HG03135 (cell line): ENCODE measurements around the gene CKAP4.

Experiments used
- ATAC-seq: cut with Tn5 transposase; IDR thresholded peaks from one replicate; pipeline ENCODE4 v1.9.1; 2021; ENCODE audit warnings: mild to moderate bottlenecking, moderate library complexity; ENCODE audit not compliant: unreplicated experiment

CKAP4 gene

DNA sequence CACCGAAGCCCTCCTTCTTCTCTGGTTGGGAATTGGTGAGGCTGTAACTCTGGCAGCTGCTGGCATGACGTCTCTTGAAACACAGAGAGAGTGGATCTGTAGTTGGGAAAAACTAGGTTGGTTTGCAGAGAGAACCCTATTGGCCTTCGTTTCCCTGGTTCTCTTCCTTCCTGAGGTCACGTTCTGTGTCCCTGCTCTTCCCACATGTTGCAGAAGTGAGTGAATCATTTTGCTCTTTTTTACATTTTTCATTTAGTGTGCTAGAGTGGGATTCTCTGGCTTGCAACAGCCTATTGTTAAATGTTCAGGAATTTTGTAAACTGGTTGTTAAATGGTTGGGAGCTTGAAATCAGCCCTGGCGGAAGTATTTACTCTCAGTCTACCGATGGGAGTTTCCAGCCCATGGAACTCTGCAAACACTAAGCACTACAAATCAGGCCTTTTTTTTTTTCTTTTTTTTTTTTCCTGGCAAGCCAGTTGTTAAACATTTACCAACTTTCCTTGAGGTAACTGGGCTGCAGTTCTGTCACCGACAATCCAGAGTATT lies 26.8 kb upstream of the CKAP4 start:
- ATAC-seq = no peak

DNA sequence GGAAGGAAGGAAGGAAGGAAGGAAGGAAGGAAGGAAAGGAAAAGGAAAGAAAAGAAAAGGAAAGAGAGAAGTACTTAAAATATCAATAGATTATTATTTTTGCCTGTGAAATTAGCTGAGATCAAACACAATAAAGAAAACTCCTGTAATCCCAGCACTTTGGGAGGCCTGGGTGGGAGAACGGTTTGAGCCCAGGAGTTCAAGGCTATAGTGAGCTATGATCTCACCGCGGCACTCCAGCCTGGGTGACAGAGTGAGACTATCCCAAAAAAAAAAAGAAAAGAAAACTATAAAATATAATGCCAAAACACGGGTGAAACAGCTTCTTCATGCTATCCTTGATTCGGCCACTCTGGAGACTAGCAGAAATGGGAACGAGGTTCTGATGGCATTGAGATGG lies 26.2 kb upstream of the CKAP4 start:
- ATAC-seq = no peak

DNA sequence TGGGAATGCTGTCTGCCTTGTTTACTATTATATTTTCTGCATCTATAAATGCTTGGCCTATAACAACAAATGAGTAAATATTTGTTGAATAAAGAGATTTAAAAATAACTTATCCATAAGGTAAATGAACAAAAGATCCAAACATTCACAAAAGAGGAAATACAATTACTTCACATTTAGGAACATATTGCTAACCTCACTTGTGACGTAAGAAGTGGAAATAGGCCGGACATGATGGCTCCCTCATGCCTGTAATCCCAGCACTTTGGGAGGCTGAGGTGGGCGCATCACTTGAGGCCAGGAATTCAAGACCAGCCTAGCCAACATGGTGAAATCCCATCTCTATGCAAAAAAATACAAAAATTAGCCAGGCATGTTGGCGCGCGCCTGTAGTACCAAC lies 25.7 kb upstream of the CKAP4 start:
- no peak for ATAC-seq

DNA sequence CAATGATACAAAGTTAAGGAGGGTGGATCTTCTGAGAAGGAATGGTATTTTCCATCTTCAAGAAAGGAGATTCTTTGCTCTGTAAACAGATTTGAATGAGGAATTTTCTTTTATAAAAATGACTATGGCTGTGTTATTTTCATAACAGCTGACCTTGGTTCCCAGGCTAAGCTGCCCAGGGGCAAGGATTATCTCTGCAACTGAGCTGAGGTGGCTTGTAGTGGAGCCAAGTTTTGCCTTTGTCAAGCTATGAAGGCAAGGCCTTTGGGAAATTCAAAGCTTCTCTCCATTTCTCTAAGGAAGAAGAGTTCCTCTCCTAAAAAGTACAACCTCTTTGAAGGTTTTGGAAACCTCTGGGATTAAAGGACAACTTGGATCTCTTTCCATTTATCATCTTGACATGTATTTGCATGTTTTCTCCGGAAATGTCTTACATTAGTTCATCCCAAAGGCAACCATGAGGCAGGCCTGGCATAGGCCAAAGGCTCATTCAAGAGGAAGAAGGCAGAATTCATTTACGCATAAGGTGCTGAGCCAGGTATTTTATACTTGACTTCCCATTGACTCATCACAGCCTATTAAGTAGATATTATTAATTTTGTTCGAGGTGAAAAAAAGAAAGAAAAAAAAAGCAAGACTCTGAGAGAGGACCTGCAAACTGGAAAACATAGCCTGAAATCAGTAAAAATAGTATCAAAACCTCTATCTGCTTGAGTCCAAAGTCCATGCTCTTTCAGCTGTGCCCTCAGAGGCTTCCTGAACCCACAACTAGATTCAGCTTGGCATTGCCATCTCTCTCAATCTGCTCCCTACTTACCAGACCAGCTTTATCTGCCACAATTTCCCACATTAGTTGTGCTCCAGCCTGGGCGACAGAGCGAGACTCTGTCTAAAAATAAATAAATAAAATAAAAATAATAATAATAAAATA lies 24.0 kb upstream of the CKAP4 start:
- no peak for ATAC-seq

DNA sequence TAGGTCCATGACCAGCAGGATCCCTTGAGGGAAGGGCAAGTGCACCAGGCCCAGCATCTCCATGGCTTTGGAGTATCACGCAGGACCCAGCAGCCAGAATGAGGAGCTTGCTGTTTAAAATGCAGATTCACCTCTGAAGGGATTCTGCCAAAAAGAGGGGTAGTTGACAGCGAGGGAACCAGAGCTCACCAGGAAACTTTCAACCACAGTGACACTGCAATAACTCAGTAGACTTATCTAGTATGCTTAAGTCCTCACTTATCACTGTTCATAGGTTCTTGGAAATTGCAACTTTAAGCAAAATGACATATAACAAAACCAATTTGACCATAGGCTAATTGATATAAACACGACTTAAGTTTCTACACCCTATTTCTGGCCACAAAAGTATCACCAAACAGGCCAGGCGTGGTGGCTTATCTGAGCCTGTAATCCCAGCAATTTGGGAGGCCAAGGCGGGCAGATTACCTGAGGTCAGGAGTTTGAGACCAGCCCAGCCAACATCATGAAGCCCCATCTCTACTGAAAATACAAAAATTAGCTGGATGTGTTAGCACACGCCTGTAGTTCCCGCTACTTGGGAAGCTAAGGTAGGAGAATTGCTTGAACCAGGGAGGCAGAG lies 21.4 kb upstream of the CKAP4 start:
- ATAC-seq = no peak

DNA sequence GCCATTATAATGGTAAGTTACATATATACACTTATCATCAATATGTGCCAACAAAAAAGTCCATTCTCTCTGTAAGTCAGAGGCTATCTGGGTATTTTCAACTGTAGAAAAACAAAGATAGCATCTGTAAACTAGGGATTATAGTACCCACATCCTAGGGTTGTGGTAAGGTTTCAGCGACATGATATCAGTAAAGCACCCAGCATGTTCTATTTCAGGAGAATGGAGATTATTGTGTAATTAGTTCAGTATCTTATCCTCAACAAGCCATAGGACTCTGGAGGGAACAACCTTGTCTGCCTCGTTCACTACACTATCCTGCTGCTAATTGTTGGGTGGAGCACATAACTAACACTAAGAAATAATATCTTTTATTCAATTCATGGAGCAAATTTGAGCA lies 19.7 kb upstream of the CKAP4 start:
- no peak for ATAC-seq

DNA sequence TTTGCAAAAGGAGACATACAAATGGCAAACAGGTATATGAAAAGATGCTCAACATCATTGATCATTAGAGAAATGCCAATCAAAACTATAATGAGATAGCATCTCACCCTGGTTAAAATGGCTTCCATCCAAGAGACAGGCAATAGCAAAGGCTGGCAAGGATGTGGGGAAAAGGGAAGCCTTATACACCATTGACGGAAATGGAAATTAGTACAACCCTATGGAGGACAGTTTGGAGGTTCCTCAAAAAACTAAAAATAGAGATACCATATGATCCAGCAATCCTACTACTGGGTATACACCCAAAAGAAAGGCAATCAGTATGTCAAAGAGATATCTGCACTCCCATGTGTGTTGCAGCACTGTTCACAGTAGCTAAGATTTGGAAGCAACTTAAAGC lies 17.3 kb upstream of the CKAP4 start:
- ATAC-seq = no peak

DNA sequence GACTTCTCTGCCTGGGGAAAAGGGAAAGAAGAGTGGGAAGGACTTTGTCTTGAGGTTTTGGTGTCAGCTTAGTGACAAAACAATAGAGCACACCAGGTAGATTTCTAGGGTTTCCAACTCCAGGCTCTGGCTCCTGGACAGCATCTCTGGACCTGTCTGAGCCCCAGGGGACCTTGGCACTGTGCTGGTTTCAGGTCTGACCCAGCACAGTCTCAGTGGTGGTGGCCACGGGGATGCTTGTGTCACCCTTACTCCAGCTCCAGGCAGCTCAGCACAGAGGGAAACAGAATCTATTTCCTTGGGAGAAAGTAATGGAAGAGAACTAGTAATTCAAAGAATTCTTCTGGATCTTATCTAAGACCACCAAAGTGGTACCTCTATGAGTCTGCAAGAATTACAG lies 11.1 kb upstream of the CKAP4 start:
- ATAC-seq = no peak

DNA sequence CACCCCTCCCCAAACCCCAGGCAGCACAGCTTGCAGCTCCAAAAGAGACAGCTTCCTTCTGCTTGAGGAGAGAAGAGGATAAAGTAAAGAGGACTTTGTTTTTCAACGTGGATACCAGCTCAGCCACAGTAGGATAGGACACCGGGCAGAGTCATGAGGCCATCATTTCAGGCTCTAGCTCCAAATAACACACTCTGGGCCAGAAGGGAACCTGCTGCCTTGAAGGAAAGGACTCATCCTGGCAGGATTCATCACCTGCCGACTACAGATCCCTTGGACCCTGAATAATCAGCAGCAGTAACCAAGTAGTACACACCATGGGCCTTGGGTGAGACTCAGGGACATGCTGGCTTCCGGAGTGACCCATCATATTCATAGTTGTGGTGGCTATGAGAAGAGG lies 10.4 kb upstream of the CKAP4 start:
- no peak for ATAC-seq

DNA sequence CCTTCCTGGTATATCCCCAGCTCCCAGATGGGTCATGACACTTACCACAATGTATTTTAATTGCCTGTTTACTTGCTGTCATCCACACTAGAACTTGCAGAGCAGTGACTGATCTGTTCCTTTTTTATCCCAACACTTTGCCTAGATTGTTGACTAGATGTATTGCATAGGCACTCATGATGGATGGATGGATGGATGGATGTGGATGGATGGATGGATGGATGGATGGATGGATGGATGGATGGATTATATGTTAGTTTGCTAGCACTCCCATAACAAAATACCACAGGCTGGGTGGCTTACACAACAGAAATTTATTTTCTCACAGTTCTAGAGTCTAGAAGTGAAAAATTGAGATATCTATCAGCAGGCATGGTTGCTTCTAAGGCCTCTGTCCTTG lies 8.7 kb upstream of the CKAP4 start:
- no peak for ATAC-seq

DNA sequence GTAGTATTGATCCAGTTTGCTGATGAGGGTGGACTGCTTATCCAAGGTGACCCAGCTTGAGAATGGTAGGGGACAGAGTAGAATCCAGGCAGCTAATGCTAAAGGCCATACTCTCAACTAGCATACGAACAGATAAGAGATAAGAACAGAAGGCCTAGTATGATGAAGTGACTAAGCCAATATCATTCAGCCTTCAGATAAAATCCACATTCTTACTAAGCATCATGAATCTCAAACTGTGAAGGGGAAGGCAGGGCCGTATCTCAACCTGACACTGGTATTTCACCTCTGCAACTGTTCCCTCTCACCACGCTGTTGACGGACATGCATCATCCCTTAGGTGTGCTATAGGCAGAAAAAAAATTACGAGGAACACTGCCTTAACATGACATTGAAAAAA lies 8.1 kb upstream of the CKAP4 start:
- no peak for ATAC-seq

DNA sequence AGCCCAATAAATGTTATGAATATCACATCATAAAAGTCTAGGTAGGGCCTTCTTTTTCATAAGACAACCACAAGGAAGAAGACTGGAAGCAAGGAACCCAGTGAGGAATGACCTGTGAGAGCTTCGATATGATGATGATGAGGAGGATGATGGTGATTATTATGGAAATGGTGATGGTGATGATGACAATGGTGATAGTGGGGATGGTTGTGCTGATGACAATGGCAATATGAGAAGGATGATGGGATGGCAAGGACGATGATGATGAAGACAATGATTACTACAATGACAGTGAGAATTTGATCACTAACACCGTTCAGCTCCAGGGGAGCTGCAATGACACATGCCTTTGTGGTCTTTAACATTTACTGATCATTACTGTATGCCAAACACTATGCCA lies 7.7 kb upstream of the CKAP4 start:
- ATAC-seq = no peak

DNA sequence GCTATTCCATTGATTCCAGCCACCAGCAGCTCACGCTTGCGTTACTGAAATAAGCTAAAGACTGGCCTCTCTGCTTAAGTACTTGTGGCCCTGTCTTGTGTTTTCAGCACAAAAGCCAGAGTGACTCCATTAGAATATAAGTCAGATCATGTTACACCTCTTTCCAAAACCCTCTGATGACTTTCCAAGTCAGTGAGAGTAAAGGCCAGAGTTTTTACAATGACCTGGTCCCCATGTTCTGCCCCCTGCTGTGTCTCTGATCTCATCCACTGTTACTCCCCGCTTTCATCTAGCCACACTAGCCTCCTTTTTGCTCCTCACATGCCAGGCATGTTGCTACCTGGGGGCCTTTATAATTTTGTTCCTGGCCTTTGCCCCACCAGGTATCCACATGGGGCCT lies 6.9 kb upstream of the CKAP4 start:
- no peak for ATAC-seq

DNA sequence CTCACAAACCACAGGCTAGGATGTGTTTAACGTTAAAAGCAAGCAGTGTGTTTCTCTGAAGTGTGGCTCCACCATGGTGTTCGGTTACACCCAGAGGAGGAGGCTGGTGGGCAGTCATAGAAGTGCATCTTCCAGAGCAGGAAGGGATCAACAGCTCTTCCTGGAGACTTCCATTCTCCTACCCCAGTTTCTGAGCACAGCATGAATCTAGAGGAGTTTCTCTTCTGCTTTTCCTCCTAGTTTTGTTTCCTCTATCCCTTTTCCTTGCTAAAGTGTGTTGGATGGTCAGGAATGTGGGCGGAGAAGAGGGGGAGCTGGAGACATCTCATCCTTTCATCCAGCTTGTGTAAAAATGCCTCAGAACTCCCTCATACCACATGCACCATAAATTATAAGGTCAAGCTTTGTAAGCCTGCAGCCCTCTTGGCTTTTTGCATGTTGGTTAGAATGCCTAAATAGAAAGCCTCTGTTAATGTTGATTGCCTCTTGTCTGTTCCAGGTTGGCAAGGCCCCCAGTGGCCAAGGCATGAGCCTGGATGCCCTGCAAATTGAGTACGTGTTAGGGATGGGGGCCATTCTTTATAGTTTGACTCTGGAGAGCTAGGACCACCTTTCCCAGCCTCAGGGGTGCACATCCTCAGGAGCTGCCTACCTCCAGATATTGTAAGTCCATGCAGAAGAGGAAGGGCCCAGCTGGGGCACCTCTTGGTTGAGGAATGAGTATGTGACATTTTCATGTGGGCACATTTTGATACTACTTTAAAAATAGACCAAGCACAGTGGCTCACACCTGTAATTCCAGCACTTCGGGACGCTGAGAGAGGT lies 4.0 kb upstream of the CKAP4 start:
- no peak for ATAC-seq

DNA sequence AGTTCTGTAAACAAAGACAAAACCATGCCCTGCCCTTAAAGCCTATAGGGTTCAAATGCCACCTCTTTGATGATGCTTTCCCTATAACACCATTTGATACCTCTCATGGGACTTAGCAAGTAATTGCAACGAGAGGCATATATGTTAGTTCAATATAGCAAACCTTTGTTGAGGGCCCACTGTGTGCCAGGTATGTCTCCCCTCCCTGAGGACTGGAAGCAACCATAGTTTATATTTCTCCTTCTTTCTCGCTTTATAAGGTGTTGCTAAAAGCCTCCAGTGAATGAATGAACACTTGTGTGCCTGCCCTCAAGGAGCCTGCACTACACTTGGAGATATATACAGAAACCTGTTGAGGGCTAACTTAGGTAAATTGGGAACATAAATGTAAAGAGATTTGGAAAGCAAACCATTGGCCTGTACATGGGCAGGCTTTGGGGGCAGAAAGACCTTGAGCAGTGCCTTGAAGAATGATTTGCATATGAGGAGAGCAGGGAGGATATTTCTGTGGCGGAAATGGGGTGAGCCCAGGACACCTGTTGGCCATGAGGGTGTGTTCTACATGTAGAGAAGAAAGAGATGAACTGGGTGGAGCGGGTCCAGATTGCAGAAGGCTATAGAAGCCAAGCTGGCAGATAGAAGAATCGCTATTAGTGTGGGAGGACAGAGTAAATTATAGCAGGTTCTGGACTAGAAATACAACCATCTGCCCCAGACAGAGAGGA lies 1.8 kb upstream of the CKAP4 start:
- peak; percentile 72 for ATAC-seq

DNA sequence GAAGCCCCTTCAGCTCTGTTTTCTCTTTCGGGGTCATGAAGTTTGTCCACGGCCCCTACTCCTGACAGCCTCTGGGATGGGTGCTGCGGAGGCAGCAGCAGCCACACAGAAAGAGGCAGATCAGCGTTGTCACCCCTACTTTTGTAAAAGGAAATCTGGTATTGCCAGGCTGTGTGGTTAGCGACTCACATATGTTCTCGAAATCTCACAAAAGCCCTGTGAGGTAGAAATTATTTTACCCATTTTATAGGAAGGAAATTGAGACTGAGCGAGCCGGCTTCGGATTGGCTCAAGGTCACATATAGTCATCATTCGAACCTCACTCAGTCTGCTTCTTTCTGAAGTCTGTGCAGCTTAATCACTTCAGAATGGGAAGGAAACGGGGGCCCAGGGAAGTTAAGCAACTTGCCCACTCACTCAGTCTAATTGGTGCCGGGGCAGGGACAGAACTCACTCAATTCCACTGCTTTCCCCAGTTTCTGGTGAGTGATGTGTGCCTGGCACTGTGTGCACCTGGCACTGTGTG lies 1.1 kb upstream of the CKAP4 start:
- no peak for ATAC-seq

DNA sequence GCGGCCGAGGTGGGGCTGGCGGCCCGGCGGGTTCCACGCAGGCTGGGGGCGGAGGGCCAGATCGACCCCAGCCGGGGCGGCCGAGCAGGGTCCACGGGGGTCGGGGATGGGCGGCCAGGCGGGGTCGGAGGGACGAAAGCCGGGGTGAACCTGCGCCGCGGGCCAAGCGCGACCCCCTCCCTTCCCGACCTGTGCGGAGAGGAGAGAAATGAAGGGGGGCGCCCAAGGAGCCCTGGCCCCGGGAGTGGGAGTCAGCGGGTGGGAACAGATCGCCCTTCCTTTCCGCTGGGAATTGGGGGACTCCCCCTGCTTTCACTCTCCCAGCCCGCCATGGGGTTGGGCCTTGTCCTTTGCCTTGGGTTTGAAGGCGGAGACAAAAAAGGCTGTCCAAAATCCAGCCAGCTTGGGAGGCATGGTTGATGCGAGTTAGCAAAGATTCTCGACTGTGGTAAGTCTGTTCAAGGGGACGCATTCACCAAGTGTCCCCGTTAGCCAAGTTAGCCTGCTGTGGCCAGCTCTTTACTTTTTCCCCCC lies 559 bp upstream of the CKAP4 start:
- peak; percentile 3 for ATAC-seq

DNA sequence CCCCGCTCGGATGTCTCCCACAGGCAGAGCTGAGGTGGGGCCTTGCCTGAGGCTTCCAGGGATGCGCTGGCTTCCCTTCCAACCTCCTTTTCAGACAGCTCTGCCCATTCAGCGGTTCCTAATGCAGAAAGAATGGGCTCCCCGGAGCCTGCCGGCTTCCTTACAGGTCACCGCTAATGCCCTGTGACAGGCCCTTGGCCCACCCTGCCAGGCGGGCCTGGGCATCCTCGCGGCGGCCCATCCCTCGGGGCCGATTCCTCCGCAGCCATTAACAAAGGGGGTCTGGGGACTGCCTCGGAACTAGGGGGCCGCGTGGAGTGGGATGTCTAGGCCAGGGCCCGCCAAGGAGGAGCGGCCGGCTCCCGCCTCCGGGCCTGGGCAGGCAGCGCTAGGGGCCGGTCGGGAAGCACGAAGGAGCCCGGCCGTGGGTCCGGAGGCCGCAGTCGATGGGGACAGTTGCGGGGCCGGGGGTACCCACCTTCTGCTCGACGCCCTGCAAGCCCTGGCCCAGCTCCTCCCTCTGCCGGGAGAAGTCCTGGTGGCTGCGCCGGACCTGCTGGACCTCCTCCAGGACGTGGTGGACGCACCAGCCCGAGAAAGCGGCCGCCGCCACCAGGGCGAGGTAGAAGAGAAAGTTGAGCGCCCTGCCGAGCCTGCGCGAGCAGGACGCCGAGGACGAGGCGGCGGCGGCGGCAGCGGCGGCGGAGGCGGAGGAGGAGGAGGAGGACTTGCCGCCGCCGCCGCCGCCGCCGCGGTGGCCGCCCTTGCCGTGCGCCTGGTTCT lies 738 bp downstream of the CKAP4 start:
- peak; percentile 42 for ATAC-seq

DNA sequence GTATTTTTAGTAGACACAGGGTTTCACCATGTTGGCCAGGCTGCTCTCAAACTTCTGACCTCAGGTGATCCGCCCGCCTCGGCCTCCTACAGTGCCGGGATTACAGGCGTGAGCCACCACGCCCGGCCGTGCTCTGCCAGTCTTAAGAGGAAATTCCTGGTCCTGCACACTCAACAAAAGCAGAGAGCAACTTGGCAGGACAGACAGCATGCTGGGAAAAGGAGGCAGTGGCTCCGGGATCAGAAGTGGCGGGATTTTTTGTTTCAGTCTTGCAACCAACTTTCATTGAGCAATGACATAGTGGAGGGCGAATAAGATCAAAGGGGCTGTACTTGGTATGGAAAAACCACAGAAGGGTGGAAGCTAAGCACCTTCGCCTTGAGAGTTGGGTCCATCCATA lies 2.1 kb downstream of the CKAP4 start:
- no peak for ATAC-seq
